MM.1S (cell line): Measurements from ENCODE around the gene PPP1R9B.

Experiments used
- DNase-seq: peaks from one replicate; pipeline ENCODE4 v3.0.0-alpha.2; 2015
- H2AFZ ChIP-seq: fragments of 300-600 bp; sonication (generic); 2 replicates; pipeline ENCODE4 v1.6.0; 2016; ENCODE audit warnings: antibody characterized with exemption, low read length
- H3F3A ChIP-seq: fragments of 300-600 bp; sonication (generic); 2 replicates; pipeline ENCODE4 v1.6.1; 2016; ENCODE audit warnings: mild to moderate bottlenecking, antibody characterized with exemption, low read length, moderate library complexity, mixed read lengths; ENCODE audit not compliant: insufficient read depth
- H3K27ac ChIP-seq: fragments of 300-600 bp; sonication (generic); 2 replicates; pipeline ENCODE4 v1.5.1; 2016; ENCODE audit warnings: mild to moderate bottlenecking, low read length
- H3K27me3 ChIP-seq: fragments of 300-600 bp; sonication (generic); replicated peaks from 2 replicates; pipeline ENCODE4 v1.6.0; 2016; ENCODE audit warnings: low read length; ENCODE audit not compliant: insufficient read depth
- H3K36me3 ChIP-seq: fragments of 300-600 bp; sonication (generic); replicated peaks from 2 replicates; pipeline ENCODE4 v1.6.1; 2016; ENCODE audit warnings: mild to moderate bottlenecking, low read length, mixed read lengths; ENCODE audit not compliant: insufficient read depth
- H3K4me1 ChIP-seq: fragments of 300-600 bp; sonication (generic); 2 replicates; pipeline ENCODE4 v1.6.1; 2016; ENCODE audit warnings: low read length, mixed read lengths
- H3K4me2 ChIP-seq: fragments of 300-600 bp; sonication (generic); 2 replicates; pipeline ENCODE4 v1.6.0; 2016; ENCODE audit warnings: low read depth, low read length
- H3K4me3 ChIP-seq: fragments of 300-600 bp; sonication (generic); 2 replicates; pipeline ENCODE4 v1.5.1; 2016; ENCODE audit warnings: low read length, mixed read lengths
- H3K79me2 ChIP-seq: fragments of 300-600 bp; sonication (generic); 2 replicates; pipeline ENCODE4 v1.6.1; 2016; ENCODE audit warnings: mixed run types, low read length, mixed read lengths
- H3K9ac ChIP-seq: fragments of 300-600 bp; sonication (generic); 2 replicates; pipeline ENCODE4 v1.6.1; 2016; ENCODE audit warnings: low read length, mixed read lengths
- H3K9me2 ChIP-seq: fragments of 300-600 bp; sonication (generic); replicated peaks from 2 replicates; pipeline ENCODE4 v1.6.1; 2016; ENCODE audit warnings: mild to moderate bottlenecking, low read length, mixed read lengths; ENCODE audit not compliant: insufficient read depth
- H3K9me3 ChIP-seq: fragments of 300-600 bp; sonication (generic); replicated peaks from 2 replicates; pipeline ENCODE4 v1.6.1; 2016; ENCODE audit warnings: mild to moderate bottlenecking, low read length, mixed read lengths; ENCODE audit not compliant: insufficient read depth
- H4K20me1 ChIP-seq: fragments of 300-600 bp; sonication (generic); 2 replicates; pipeline ENCODE4 v1.6.1; 2016; ENCODE audit warnings: mild to moderate bottlenecking, low read length, moderate library complexity, mixed read lengths; ENCODE audit not compliant: insufficient read depth
- EZH2 ChIP-seq: fragments of 300-600 bp; sonication (generic); optimal IDR thresholded peaks from 2 replicates; pipeline ENCODE3; 2017; ENCODE audit warnings: low read depth, mild to moderate bottlenecking, antibody characterized with exemption, low read length, mixed read lengths
- EZH2phosphoT487 ChIP-seq: fragments of 300-600 bp; sonication (generic); IDR thresholded peaks from 2 replicates; pipeline ENCODE4 v1.6.1; 2018; ENCODE audit warnings: antibody characterized with exemption, low read length
- TF ChIP-seq, protein P1 (sequence below): fragments of 300-600 bp; sonication (generic); IDR thresholded peaks from 2 replicates; pipeline ENCODE4 v1.5.1; 2016; ENCODE audit warnings: antibody characterized with exemption, low read length, mixed read lengths

The PPP1R9B gene

DNA sequence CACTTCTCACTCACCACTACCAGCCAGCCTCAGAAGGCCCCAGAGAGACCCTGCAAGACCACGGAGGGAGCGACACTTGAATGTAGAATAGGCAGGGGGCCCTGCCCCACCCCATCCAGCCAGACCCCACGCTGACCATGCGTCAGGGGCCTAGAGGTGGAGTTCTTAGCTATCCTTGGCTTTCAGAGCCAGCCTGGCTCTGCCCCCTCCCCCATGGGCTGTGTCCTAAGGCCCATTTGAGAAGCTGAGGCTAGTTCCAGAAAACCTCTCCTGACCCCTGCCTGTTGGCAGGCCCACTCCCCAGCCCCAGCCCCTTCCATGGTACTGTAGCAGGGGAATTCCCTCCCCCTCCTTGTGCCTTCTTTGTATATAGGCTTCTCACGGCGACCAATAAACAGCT lies 60.4 kb downstream of the PPP1R9B start:
- Histone ChIP-seq H3K4me3 (no peak overlapping the region), H4K20me1 (no peaks in the 10 kb centered on the region), H3K4me1 (no peaks in the 10 kb centered on the region), H3K9me2 (no peaks in the 10 kb centered on the region), H3K36me3 (no peaks in the 10 kb centered on the region), H3K4me2 (no peak overlapping the region), H3F3A (peaks cover 13% of the 10 kb centered on the region; the same call in 1 of the 2 replicates), H3K27ac (no peak overlapping the region), H3K9ac (no peak overlapping the region), H2AFZ (no peak overlapping the region), H3K27me3 (no peaks in the 10 kb centered on the region), H3K79me2 (no peaks in the 10 kb centered on the region), H3K9me3 (no peaks in the 10 kb centered on the region)
- TF ChIP-seq, protein P1, sequence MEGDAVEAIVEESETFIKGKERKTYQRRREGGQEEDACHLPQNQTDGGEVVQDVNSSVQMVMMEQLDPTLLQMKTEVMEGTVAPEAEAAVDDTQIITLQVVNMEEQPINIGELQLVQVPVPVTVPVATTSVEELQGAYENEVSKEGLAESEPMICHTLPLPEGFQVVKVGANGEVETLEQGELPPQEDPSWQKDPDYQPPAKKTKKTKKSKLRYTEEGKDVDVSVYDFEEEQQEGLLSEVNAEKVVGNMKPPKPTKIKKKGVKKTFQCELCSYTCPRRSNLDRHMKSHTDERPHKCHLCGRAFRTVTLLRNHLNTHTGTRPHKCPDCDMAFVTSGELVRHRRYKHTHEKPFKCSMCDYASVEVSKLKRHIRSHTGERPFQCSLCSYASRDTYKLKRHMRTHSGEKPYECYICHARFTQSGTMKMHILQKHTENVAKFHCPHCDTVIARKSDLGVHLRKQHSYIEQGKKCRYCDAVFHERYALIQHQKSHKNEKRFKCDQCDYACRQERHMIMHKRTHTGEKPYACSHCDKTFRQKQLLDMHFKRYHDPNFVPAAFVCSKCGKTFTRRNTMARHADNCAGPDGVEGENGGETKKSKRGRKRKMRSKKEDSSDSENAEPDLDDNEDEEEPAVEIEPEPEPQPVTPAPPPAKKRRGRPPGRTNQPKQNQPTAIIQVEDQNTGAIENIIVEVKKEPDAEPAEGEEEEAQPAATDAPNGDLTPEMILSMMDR = no peak
- TF ChIP-seq EZH2phosphoT487 (no peak), EZH2 (no peak)
- DNase-seq = no peak

DNA sequence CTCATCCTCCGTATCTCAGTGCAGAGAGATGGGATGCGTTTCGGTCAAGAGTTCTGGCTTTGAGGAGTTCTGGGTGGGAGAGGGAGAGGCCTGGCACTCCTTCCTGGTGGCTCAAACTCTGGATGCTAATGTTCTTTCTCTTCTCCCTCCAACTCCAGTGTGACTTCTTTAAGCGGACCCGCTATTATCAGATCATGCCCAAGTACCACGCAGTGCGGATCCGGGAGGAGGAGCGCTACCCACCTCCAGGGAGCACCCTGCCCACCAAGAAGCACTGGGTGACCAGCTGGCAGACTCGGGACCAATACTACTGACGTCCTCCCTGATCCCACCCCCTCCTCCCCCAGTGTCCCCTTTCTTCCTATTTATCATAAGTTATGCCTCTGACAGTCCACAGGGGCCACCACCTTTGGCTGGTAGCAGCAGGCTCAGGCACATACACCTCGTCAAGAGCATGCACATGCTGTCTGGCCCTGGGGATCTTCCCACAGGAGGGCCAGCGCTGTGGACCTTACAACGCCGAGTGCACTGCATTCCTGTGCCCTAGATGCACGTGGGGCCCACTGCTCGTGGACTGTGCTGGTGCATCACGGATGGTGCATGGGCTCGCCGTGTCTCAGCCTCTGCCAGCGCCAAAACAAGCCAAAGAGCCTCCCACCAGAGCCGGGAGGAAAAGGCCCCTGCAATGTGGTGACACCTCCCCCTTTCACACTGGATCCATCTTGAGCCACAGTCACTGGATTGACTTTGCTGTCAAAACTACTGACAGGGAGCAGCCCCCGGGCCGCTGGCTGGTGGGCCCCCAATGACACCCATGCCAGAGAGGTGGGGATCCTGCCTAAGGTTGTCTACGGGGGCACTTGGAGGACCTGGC lies 61.3 kb downstream of the PPP1R9B start:
- Histone ChIP-seq H3K27ac (no peak overlapping the region), H3K79me2 (no peaks in the 10 kb centered on the region), H4K20me1 (no peaks in the 10 kb centered on the region), H3K27me3 (no peaks in the 10 kb centered on the region), H3K4me3 (no peak overlapping the region), H3K9ac (no peak overlapping the region), H3K9me3 (no peaks in the 10 kb centered on the region), H3K9me2 (no peaks in the 10 kb centered on the region), H3F3A (0 out of 2 replicates have a peak, but pooled peaks cover 9% of the 10 kb centered on the region), H3K4me1 (no peaks in the 10 kb centered on the region), H3K4me2 (no peak overlapping the region), H2AFZ (no peak overlapping the region), H3K36me3 (no peaks in the 10 kb centered on the region)
- DNase-seq = no peak
- no peak for TF ChIP-seq EZH2
- TF ChIP-seq EZH2phosphoT487 = no peak
- TF ChIP-seq, protein P1 = no peak

DNA sequence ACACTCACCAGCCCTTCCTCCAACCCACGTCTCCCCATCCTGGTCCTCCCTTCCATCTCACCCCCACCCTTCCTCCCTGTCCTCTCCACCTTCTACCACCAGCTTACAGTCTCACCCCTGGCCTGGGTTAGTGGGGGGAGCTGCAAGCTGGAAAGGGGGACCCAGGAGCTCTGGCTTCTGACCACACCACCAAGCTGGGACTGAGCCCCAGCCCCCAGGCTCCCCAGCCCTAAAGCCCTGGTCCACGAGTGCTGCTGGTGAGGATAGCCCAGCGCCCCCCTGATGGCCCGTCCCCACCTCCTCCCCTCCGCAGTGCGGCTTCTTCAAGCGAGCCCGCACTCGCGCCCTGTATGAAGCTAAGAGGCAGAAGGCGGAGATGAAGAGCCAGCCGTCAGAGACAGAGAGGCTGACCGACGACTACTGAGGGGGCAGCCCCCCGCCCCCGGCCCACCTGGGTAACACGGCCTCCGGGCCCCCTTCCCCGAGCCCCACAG lies 62.5 kb downstream of the PPP1R9B start:
- H3K36me3 ChIP-seq = no peaks in the 10 kb centered on the region
- no peak overlapping the region for H3K27ac ChIP-seq

More for the DNA sequence above, 62.5 kb downstream of the PPP1R9B start:
- Histone ChIP-seq H3K9ac (no peak overlapping the region), H3F3A (0 out of 2 replicates have a peak, but pooled peaks cover 4% of the 10 kb centered on the region), H3K4me3 (no peak overlapping the region), H3K79me2 (no peaks in the 10 kb centered on the region), H3K4me1 (no peaks in the 10 kb centered on the region), H3K9me3 (no peaks in the 10 kb centered on the region), H3K4me2 (no peak overlapping the region), H4K20me1 (no peaks in the 10 kb centered on the region), H2AFZ (no peak overlapping the region), H3K9me2 (no peaks in the 10 kb centered on the region), H3K27me3 (no peaks in the 10 kb centered on the region)
- no peak for TF ChIP-seq EZH2phosphoT487
- no peak for DNase-seq
